Endodermal cell (in vitro differentiated cells): ENCODE measurements around the gene TXK. TPM values are rescaled to one million over a fixed set of nuclear protein-coding genes. Genes with fewer than 3 reads are reported as not detected.

ENCODE experiments used
- DNase-seq: peaks from one replicate; pipeline ENCODE4 v3.0.0-alpha.2; 2017
- H3K27ac ChIP-seq: 2 replicates; pipeline ENCODE4 v1.5.1; 2013; ENCODE audit warnings: mild to moderate bottlenecking, low read depth, low read length, moderate library complexity
- H3K27me3 ChIP-seq: 2 replicates; pipeline ENCODE4 v1.6.1; 2013; ENCODE audit warnings: mild to moderate bottlenecking, low read length, moderate library complexity; ENCODE audit not compliant: insufficient read depth, control insufficient read depth, poor library complexity, severe bottlenecking
- H3K36me3 ChIP-seq: 2 replicates; pipeline ENCODE4 v1.7.0; 2013; ENCODE audit warnings: mild to moderate bottlenecking, low read length, moderate library complexity; ENCODE audit not compliant: control insufficient read depth, insufficient read depth
- H3K4me1 ChIP-seq: one replicate; pipeline ENCODE4 v1.7.0; 2013; ENCODE audit warnings: low read length; ENCODE audit not compliant: control insufficient read depth, insufficient read depth
- H3K4me3 ChIP-seq: 2 replicates; pipeline ENCODE4 v1.5.1; 2013; ENCODE audit warnings: mild to moderate bottlenecking, low read length, moderate library complexity
- H3K9ac ChIP-seq: 2 replicates; pipeline ENCODE4 v1.6.1; 2013; ENCODE audit warnings: mild to moderate bottlenecking, low read length, moderate library complexity; ENCODE audit not compliant: poor library complexity, severe bottlenecking; ENCODE audit errors: extremely low read depth
- H3K9me3 ChIP-seq: 2 replicates; pipeline ENCODE4 v1.6.1; 2013; ENCODE audit warnings: mild to moderate bottlenecking, low read length, moderate library complexity; ENCODE audit not compliant: control insufficient read depth
- H3K27ac Mint-ChIP-seq: 2 replicates; pipeline ENCODE4 v1.8.0; 2020; ENCODE audit warnings: mixed read lengths
- H3K27me3 Mint-ChIP-seq: 2 replicates; pipeline ENCODE4 v1.8.0; 2021; ENCODE audit warnings: mild to moderate bottlenecking, mixed read lengths; ENCODE audit not compliant: insufficient read depth
- H3K36me3 Mint-ChIP-seq: 2 replicates; pipeline ENCODE4 v1.8.0; 2020; ENCODE audit warnings: low read depth, mixed read lengths
- H3K4me1 Mint-ChIP-seq: 2 replicates; pipeline ENCODE4 v1.8.0; 2020; ENCODE audit warnings: mixed read lengths
- H3K4me3 Mint-ChIP-seq: 2 replicates; pipeline ENCODE4 v1.8.0; 2020; ENCODE audit warnings: mild to moderate bottlenecking, moderate library complexity, mixed read lengths
- H3K9me3 Mint-ChIP-seq: 2 replicates; pipeline ENCODE4 v1.8.0; 2020; ENCODE audit warnings: mild to moderate bottlenecking, mixed read lengths
- CTCF ChIP-seq: fragments of 200-600 bp; sonication (generic); conservative IDR thresholded peaks from 2 replicates; pipeline ENCODE4 v1.5.0; 2021; ENCODE audit warnings: antibody characterized with exemption, mild to moderate bottlenecking
- WGBS, 2 experiments: methylation state at CpG; one replicate each; pipeline versions ENCODE4 v1.1.5 to v1.1.7; 2013; ENCODE audit warnings: missing lambda C conversion rate in 2 of 2, mixed read lengths in 1 of 2; ENCODE audit not compliant: insufficient coverage in 1 of 2, insufficient read length in 1 of 2; 5-methylcytosine and 5-hydroxymethylcytosine counted together
- total RNA-seq, 2 donors: library from RNA; stranded (reverse); fragmentation: NEBNext Ultra II Directional in 1 of 2; extraction: Animal tissue kit (Norgen Biotek cat#: 25700) in 1 of 2; gene quantifications; 2 replicates in 1 of 2; 3 replicates in 1 of 2; pipeline ENCODE4 v1.2.1, GENCODE V29; 2021

Gene TXK
- total RNA-seq, 2 donors from 2014 or later, result 0.66 to 0.68 TPM

- Mint-ChIP-seq H3K27ac (no peak overlapping the region), H3K36me3 (no peaks in the 10 kb centered on the region), H3K27me3 (no peaks in the 10 kb centered on the region), H3K4me1 (peaks cover 12% of the 10 kb centered on the region), H3K4me3 (no peak overlapping the region), H3K9me3 (no peaks in the 10 kb centered on the region)
- Histone ChIP-seq H3K4me1 (peaks cover 2% of the 10 kb centered on the region), H3K27me3 (no peaks in the 10 kb centered on the region), H3K4me3 (no peak overlapping the region), H3K27ac (no peak overlapping the region), H3K9ac (no peak overlapping the region), H3K9me3 (no peaks in the 10 kb centered on the region), H3K36me3 (no peaks in the 10 kb centered on the region)
- TF ChIP-seq CTCF, result no peak
- no peak for DNase-seq
These were observed 14.4 kb downstream of the TXK start for GRCh38 chr4:48119646-48120045.

- Mint-ChIP-seq H3K36me3 (no peaks in the 10 kb centered on the region), H3K4me1 (peaks cover 14% of the 10 kb centered on the region), H3K9me3 (no peaks in the 10 kb centered on the region), H3K27me3 (no peaks in the 10 kb centered on the region), H3K4me3 (no peak overlapping the region), H3K27ac (no peak overlapping the region)
- no peak for DNase-seq
- Histone ChIP-seq H3K4me3 (no peak overlapping the region), H3K9ac (no peak overlapping the region), H3K27me3 (no peaks in the 10 kb centered on the region), H3K9me3 (no peaks in the 10 kb centered on the region), H3K27ac (no peak overlapping the region), H3K36me3 (no peaks in the 10 kb centered on the region), H3K4me1 (peaks cover 7% of the 10 kb centered on the region)
- no peak for TF ChIP-seq CTCF
- 98% methylated on average over 2 of the region's 2 CpGs; no CpG with 5 or more reads in 1 of the 2 experiments for WGBS, 2 experiments
These were observed 16.0 kb downstream of the TXK start for GRCh38 chr4:48118081-48118480.

- peak; percentile 59 for DNase-seq
These were observed 17.5 kb downstream of the TXK start for GRCh38 chr4:48116582-48116981.

More at GRCh38 chr4:48116582-48116981, 17.5 kb downstream of the TXK start:
- Histone ChIP-seq H3K9me3 (no peaks in the 10 kb centered on the region), H3K4me3 (no peak overlapping the region), H3K36me3 (no peaks in the 10 kb centered on the region), H3K9ac (no peak overlapping the region), H3K27me3 (no peaks in the 10 kb centered on the region), H3K27ac (no peak overlapping the region), H3K4me1 (peaks cover 7% of the 10 kb centered on the region)
- no peaks in the 10 kb centered on the region for H3K27me3 Mint-ChIP-seq
- no peak overlapping the region for H3K27ac Mint-ChIP-seq
- H3K9me3 Mint-ChIP-seq, result no peaks in the 10 kb centered on the region
- 47 to 78% methylated on average over 3 of the region's 3 CpGs for WGBS, 2 experiments
- no peak overlapping the region for H3K4me3 Mint-ChIP-seq
- no peak for TF ChIP-seq CTCF
- H3K4me1 Mint-ChIP-seq, result peaks cover 14% of the 10 kb centered on the region
- no peaks in the 10 kb centered on the region for H3K36me3 Mint-ChIP-seq
